Left ventricle myocardium superior (tissue), 1 donor: ENCODE measurements around the gene CCNB1IP1. TPM values are rescaled to one million over a fixed set of nuclear protein-coding genes. Genes with fewer than 3 reads are reported as not detected.
A peak's percentile ranks its signal among the peaks of the same experiment; 100 is the strongest.
"Not testable (repeated sequence)": the region's sequence is repeated elsewhere in the genome, so short reads cannot be mapped to it uniquely, and the experiment has no call there.

Experiments used
- ATAC-seq: fragments of 200-7000 bp; cut with Tn5 transposase; one replicate; pipeline ENCODE4 v1.9.1; 2020; ENCODE audit warnings: mild to moderate bottlenecking, moderate library complexity
- DNase-seq: peaks from one replicate; pipeline ENCODE4 v3.0.0-alpha.2; 2020
- intact Hi-C: fragments of 100-400 bp; cut with micrococcal nuclease; formaldehyde crosslinking; loops from one replicate; pipeline ENCODE4 v1.11.0; 2022
- total RNA-seq: library from RNA; stranded (reverse); fragmentation: NEBNext Ultra II Directional; extraction: Animal tissue kit (Norgen Biotek cat#: 25700); gene quantifications from one replicate; pipeline ENCODE4 v1.2.1, GENCODE V29; 2021
- donor health status: DM: no; HTN: yes; CAD: no; lungs with severe emphysema.

Gene CCNB1IP1
- total RNA-seq, 1 donor from 2014 or later, result 43.9 TPM

DNA sequence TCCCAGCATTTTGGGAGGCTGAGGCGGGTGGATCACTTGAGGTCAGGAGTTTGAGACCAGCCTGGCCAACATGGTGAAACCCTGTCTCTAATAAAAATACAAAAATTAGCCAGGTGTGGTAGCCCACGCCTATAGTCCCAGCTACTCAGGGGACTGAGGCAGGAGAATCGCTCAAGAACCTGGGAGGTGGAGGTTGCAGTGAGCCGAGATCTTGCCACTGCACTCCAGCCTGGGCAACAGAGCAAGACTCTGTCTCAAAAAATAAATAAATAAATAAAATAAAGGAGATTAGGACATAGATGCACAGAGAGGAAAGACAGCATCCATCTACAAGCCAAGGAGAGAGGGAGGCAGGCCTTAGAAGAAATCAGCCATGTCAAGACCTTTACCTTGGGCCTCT lies 8.0 kb upstream of the CCNB1IP1 start:
- DNase-seq, intact Hi-C loops, ATAC-seq: not testable (repeated sequence)

DNA sequence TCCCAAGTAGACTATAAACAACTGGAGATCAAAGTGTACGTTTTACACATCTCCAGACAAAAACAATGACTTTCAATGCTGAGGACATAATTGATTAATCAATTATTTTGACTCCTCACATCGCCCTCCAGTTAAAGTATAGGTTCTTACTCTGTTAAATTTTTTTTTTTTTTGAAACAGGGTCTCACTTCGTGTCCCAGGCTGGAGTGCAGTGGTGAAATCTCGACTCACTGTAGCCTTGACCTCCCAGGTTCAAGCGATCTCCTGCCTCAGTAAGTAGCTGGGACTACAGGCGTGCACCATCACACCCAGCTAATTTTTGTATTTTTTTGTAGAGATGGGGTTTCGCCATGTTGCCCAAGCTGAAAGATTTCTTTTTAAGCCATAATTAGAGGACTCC lies 938 bp upstream of the CCNB1IP1 start:
- DNase-seq, result no peak
- intact Hi-C loops, result no loop called here
- no peak for ATAC-seq

GRCh38 chr14:20333494-20333841 lies 389 bp upstream of the CCNB1IP1 start:
- ATAC-seq, result no peak

GRCh38 chr14:20332431-20332787 lies 670 bp downstream of the CCNB1IP1 start:
- ATAC-seq (peak; percentile 69), DNase-seq (no peak)
- intact Hi-C loops, result no loop called here

More at GRCh38 chr14:20333494-20333841, 389 bp upstream of the CCNB1IP1 start:
- DNase-seq, result no peak
- intact Hi-C loops, result no loop called here

- ATAC-seq (no peak), DNase-seq (no peak)
- intact Hi-C loops, result no loop called here
These were observed 1.9 kb downstream of the CCNB1IP1 start for GRCh38 chr14:20331053-20331613.

GRCh38 chr14:20329355-20329754 lies 3.7 kb downstream of the CCNB1IP1 start:
- intact Hi-C loops, result loop anchor here (10.0 kb wide), 1 partner anchor 365 kb away; no protein-coding TSS in a partner anchor
- no peak for DNase-seq
- ATAC-seq, result no peak

DNA sequence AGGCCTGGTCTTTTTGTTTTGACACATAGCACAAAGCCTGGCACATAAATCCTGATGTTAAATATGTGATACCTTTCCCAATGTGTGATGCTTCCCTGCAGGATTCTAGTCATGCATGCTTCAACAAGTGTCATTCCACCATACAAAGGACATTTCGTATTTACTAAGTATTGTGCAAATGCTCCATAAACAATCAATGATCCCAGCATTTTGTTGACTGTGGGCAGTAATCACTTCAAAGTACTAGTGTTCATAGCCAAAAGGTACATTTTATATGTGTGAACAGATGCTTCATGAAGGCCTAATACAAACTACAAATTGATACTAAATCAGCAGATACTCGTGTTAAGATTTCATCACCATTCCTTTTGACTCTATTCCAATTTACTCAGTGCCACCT lies 4.4 kb downstream of the CCNB1IP1 start:
- no peak for DNase-seq
- ATAC-seq, result no peak
- intact Hi-C loops, result loop anchor here (10.0 kb wide), 1 partner anchor 366 kb away; no protein-coding TSS in a partner anchor

DNA sequence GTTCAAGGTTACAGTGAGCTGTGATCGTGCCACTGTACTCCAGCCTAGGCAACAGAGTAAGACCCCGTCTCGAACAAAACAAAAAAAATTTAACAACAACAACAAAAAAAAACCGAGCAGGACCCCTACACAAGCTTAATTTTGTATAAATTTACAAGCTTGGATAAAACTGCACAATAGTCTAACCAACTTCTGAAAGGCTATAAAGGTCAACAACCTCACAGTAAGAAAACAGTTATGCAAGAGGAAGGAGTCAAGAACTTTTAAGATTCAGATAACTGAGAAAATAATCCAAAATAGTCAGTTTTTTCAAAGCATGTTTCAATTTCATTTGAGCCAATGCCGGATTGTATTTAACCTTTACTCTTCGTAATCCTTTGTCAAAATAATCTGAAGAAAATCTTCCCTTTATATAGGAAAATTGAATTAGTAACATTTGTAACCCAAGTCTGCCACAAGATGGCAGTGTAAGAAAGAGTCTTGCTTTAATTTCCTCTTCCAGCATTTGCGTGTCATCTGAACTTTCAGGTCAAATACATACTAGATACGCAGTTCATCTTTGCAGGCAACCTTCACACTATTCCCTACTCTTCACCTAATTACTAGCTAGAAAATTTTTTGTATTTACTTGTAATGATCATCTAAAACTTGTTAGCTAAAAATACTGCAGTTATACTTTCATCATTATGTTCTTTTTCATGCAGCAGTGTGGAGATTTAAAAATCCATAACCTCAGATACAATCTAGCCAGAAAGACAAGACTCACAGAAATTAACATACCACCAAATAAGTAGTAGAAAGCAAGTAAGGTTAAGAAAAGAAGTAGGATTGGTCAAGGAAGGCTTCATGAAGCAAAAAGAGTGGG lies 5.8 kb downstream of the CCNB1IP1 start:
- no peak for DNase-seq
- intact Hi-C loops, result loop anchor here (2.0 to 10.0 kb wide), 2 partner anchors 282 to 368 kb away; no protein-coding TSS in a partner anchor
- peak; percentile 32 for ATAC-seq

DNA sequence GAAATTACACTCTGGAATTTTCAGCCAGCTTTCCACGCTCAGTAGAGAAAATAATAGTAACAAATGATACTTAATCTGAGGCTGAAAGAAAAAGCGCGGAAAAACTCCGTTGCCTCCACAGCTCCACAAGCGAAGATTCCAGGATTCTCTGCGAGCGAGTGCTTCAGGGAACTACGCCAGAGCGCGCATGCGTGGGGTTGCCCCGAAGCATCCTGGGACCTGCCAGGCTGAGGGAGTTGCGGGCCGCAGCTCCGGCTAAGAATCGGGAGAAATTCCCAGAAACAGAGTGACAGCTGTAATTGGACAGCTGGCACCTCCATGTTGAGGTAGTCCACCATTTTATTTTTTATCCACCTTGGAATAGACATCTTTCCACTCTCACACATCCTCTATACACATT lies 15.4 kb downstream of the CCNB1IP1 start:
- intact Hi-C loops, result no loop called here
- no peak for ATAC-seq
- no peak for DNase-seq

DNA sequence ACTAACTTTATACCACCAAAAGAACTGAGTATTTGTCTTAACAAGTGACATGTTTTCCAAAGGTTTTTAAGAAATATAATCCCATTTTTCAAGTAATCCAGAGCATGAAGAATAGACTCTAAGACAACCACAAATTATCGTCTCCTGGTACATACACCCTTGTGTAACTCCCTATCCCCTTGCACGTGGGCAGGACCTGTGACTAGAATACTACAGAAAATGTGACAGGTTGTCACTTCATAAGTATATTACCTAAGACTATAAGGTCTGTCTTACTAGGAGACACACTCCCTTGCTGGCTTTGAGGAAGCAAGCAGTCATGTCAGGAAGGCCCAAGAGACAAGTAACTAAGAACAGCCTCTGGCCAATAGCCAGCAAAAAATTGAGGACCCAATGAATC lies 19.1 kb downstream of the CCNB1IP1 start:
- ATAC-seq (no peak), DNase-seq (no peak)
- intact Hi-C loops, result no loop called here

DNA sequence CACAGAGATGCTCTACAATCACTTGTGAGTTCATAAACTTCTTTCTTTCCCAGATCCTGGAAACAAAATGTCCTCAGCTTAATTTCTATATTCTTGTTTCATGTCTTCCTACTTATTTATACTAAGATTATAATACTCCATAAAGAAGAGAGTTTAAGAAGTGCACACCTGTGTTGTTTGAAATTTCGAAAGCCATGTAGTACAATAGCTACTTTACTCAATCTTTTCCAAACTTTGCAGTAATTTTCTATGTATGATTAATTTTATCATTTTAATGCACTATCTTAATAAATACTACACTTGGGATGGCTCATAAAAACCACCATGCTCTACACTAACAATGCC lies 27.0 kb downstream of the CCNB1IP1 start:
- DNase-seq (no peak), ATAC-seq (no peak)
- intact Hi-C loops, result no loop called here

DNA sequence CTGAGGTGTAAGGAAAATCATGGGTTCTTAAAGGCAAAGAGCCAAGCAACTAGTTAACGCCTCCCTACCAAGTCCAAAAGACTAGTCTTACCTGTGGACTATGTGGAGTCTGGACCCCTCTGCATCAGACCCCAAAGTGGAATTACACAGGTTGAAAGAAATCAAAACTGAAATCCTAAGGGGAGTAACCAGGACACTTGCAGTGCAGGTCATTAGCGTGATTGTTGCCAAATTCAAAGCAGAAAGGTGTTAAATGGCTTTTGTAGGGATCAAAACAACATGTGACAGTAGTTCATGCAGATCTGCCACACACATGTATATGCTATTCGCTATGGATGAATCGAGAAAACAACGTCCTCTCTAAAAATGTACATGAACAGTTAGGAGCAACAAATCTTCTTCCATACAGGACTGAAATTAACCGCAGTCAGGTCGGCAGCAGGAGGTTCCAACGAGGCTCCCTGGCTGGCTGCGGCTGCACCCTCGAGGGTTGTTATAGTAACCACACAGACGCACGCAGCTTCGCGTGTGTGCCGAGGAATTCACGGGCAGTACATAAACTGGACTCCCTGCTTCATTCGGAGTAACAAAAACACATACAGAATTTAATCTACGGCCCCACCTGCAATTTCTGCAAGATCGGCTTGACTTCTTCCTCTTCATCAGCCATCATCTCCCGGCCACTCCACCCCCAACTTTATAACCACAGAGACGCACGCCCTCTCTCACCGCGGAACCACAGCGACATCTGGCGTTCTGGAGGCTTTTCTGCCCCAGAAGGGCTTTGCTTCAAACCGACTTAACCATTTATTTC lies 27.6 kb downstream of the CCNB1IP1 start, which contains the start of gene TTC5:
TSS of gene TTC5 (minus strand) at position 687 of the 814 bp plus-strand sequence. CDS start at position 673, 14 bp downstream.
- DNase-seq (peak; percentile 83), ATAC-seq (peak; percentile 99)
- intact Hi-C loops, result no loop called here

GRCh38 chr14:20302042-20302755 lies 30.9 kb downstream of the CCNB1IP1 start:
- no peak for ATAC-seq
- no peak for DNase-seq
- intact Hi-C loops, result no loop called here

- ATAC-seq (no peak), DNase-seq (no peak)
- intact Hi-C loops, result no loop called here
These were observed 38.0 kb downstream of the CCNB1IP1 start for GRCh38 chr14:20295067-20295466.

GRCh38 chr14:20294636-20295035 lies 38.4 kb downstream of the CCNB1IP1 start:
- ATAC-seq (no peak), DNase-seq (no peak)
- intact Hi-C loops, result no loop called here

GRCh38 chr14:20281998-20282397 lies 51.1 kb downstream of the CCNB1IP1 start:
- ATAC-seq, DNase-seq, intact Hi-C loops: not testable (repeated sequence)

GRCh38 chr14:20280265-20280664 lies 52.8 kb downstream of the CCNB1IP1 start:
- intact Hi-C loops, result not testable (repeated sequence)

GRCh38 chr14:20278414-20278813 lies 54.7 kb downstream of the CCNB1IP1 start:
- DNase-seq, result peak; percentile 63
- intact Hi-C loops, result no loop called here
- no peak for ATAC-seq

More at GRCh38 chr14:20280265-20280664, 52.8 kb downstream of the CCNB1IP1 start:
- not testable (repeated sequence) for DNase-seq, ATAC-seq

DNA sequence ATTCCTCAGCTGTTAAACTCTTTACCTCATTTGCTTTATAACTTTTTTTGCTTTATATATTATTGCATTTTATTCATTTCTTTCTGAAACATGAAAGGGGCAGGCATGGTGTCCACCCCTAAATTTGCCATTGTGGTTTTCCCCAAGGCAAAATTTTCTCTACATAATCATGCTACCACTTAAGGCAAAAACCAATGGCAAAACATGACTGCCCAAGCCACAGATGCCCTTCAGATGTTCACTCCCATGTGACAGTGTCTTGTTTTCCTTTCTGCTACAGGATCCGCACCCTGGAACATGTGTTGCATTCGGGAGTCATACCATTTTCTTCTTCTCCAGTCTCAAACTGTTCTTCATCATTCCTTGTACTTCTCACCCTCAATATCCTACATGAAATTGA lies 55.7 kb downstream of the CCNB1IP1 start:
- DNase-seq (no peak), ATAC-seq (no peak)
- intact Hi-C loops, result no loop called here
